HG02610 (cell line): ENCODE measurements around the gene CNOT3.
A peak's percentile ranks its signal among the peaks of the same experiment; 100 is the strongest.
"Not testable (repeated sequence)": the region's sequence is repeated elsewhere in the genome, so short reads cannot be mapped to it uniquely, and the experiment has no call there.

Experiments used
- ATAC-seq: cut with Tn5 transposase; IDR thresholded peaks from one replicate; pipeline ENCODE4 v1.9.1; 2021; ENCODE audit warnings: mild to moderate bottlenecking, moderate library complexity; ENCODE audit not compliant: unreplicated experiment

CNOT3 gene

DNA sequence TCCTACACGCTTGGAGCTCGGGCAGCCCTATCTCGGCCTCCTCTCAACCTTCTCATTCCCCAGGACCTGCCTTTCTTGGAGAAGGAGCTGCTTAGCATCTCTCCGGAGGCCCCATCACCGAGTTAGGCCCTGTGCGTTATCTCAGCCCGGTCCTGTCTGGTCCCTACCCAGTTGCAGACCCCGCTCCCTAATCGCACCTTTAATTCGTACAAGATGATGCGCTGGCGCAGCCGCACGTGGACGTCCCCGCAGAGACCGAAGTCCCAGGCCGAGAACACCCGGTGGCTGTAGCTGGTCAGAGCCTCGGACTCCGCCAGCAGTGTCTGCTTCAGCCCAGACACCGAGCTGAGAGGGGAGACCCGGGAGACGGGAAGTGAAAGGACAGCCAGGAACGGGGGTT lies 27.7 kb downstream of the CNOT3 start:
- ATAC-seq, result no peak

DNA sequence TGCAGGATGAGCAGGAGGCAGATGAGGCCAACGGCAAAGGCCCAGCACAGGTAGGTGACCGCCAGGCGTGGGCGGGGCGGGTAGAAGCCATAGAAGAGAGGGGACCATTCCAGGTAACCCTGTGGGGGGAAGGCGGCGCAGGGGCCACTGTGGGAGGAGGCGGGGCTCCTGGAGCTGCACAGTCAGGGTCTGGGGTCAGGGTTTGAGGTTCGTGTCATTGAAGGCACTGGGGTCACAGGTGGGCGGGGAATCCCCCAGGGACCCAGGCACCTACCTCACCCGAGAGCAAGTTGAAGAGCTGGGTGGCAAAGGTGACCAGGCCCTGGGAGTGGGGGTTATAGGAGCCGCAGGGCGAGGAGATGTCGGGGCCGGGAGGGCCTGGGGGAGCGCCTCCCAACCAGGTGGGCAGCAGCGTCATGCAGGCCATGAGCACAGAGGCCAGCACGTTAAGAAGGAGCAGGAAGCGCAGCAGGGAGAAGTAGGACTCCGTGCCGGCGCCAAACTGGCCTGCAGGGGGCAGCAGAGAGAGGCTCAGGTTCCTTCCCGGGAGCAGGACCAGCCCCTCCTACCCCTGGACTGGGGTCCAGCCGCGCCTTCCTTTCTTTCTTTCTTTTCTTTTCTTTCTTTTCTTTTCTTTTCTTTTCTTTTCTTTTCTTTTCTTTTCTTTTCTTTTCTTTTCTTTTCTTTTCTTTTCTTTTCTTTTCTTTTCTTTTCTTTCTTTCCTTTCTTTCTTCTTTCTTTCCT lies 30.8 kb downstream of the CNOT3 start:
- no peak for ATAC-seq

DNA sequence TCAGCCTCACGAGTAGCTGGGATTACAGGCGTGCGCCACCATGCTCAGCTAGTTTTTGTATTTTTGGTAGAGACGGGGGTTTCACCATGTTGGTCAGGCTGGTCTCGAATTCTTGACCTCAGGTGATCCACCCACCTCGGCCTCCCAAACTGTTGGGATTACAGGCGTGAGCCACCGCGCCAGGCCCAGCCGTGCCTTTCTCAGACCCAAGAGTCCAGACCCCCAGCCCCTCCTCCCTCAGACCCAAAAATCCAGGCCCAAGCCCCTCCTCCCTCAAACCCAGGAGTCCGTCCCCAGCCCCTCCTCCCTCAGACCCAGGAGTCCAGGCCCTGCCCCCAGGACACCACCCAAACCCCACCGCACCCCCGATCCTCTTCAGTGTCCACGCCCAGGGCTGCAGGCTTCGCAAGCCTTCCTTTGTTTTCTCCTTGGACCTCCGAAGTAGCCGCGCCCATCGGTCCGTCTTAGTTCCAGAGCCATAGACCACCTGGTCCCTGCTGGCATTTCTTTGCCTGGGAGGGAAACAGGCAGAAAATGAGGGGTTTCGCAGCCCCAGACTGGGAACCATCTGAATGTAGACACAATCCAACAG lies 31.7 kb downstream of the CNOT3 start:
- no peak for ATAC-seq

DNA sequence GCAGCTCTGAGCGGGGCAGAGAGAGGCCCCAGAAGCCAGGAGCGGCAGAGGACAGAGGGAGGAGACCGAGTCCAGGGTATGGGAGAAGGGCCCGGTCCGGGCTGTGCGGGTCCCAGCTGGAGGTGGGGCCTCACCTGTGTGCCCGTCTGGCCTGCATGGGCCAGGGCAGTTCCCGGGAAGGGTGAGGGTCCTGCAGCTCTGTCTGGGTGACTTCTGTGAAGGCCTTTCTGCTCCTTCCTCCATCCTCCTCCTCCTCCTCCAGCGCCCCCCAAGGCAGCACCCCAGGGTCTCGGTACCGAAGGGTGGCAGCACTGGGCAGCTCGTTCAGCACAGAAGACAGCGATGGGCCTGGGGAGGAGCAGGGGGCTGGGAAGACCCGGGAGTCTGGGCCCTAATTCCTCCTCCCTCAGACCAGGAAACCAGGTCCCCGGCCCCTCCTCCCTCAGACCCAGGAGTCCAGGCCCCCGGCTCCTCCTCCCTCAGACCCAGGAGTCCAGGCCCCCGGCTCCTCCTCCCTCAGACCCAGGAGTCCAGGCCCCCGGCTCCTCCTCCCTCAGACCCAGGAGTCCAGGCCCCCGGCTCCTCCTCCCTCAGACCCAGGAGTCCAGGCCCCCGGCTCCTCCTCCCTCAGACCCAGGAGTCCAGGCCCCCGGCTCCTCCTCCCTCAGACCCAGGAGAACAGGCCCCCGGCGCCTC lies 34.3 kb downstream of the CNOT3 start:
- ATAC-seq, result not testable (repeated sequence)

DNA sequence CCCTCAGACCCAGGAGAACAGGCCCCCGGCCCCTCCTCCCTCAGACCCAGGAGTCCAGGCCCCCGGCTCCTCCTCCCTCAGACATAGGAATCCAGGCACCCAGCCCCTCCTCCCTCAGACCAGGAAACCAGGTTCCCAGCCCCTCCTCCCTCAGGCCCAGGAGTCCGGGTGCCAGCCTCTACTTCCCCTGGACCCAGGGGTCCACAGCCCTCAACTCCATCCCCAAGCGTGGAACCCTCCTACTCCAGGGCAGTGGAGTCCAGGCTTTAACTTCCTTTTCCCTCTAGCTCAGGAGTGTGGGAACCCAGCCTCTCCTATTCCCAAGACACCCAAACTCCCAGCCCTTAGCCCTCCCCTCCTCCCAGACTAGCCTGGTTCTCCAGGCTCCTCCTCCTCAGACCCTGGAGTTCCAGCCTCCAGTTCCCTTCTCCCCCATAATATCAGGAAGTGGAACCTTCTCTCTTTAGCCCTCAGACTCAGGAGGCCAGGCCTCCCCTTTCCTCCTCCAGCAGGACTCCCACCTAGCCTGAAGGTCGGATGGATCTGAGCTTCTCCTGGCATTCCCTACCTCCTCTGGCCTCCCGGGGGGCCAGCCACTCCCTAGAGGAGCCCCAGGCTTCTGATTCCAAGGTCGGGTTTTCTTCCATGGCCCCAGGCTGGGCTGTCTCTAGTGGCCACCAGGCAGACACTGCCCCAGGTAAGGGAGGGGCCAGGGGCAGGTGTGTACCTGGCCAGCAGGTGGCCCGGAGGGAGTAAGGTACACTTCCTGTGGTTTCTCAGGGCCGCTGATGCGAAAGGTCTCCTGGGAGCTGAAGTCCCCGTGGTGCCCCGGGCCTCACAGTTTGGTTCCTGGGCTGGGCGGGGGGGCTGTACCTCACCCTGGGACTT lies 35.2 kb downstream of the CNOT3 start, which contains the start of gene TMC4:
Gene TMC4 (minus strand): TSS at position 690 of the 888 bp plus-strand sequence. CDS start 43 bp downstream, at position 647.
- ATAC-seq, result no peak

DNA sequence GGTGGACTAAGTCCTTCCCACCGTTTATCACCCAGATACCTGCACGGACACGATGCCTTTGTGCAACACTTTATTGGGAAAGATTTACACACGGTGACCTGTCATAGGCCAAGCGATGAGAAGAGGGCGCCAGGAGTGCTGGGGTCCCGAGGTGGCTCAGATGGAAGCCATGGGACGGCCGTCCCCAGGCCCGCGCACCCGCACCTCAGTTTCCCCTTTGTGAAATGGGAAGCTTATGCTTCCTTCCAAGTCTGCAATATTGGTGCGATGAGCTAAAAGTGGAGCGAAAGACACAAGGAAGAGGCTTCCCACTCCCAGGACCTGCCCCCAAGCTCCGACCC lies 35.8 kb downstream of the CNOT3 start:
- ATAC-seq, result no peak

DNA sequence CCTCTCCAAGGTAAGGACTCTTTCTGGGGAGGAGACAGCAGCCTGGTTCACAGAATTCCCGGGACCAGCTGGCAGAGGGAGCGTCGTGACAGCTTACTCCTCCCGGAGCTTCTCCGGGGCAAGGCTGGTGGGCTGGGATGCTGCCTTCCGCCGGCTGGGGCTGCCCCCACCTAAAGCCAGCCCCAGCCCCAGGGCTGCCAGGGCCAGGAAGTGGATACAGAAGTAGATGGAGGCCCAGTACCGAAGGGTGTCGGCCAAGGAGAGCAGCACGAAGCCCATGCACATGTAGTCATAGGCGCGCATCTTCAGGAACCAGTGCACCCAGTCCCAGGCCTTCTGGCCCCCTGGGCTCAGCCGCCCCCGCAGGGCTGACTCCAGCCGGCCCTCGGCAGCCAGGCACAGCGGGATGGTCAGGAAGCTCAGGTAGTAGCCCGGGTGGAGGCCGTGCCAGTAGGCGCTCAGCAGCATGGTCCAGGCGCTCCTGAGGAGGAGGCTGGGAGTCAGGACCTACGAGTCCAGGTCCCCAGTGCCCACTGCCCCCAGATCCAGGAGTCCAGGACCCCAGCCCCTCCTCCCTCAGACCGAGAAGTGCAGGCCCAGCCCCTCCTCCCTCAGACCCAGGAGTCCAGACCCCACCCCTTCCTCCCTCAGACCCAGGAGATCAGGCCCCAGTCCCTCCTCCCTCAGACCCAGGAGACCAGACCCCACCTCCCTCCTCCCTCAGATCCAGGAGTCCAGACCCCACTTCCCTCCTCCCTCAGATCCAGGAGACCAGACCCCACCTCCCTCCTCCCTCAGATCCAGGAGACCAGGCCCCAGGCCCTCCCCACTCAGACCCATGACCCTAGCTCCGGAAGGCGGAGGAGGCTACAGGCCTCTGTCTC lies 36.6 kb downstream of the CNOT3 start:
- ATAC-seq, result no peak

DNA sequence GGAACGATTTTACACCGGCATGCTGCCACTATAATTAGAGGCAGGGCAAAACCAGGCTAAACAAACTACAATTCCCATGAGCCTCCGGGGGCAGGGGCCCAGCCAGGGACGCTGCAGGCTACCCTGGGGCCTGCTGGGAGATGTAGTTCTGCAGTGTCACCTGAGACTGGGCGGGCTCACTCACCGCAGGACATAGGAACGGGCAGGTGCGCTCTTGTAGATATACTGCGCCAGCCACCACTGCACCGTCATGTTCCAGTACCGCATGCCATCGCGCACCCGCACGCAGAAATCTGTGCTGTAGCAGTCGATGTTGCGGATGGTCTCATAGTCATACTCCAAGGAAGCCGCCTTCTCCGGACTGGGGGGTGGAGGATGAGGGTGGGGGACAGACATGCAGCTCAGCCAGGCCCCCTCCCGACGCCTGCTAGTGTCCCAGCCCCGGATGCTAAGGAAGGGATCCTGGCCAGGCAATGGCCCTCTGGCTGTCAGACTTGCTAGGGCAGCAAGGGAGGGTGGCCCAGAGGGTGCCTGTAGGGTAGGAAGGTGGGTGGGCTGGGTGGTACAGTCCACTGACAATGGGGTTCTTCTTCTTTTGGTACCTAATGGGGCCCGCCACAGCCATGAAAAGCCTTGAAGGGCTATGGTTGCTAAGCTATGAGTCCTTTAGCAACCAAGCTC lies 41.2 kb downstream of the CNOT3 start:
- ATAC-seq, result no peak

DNA sequence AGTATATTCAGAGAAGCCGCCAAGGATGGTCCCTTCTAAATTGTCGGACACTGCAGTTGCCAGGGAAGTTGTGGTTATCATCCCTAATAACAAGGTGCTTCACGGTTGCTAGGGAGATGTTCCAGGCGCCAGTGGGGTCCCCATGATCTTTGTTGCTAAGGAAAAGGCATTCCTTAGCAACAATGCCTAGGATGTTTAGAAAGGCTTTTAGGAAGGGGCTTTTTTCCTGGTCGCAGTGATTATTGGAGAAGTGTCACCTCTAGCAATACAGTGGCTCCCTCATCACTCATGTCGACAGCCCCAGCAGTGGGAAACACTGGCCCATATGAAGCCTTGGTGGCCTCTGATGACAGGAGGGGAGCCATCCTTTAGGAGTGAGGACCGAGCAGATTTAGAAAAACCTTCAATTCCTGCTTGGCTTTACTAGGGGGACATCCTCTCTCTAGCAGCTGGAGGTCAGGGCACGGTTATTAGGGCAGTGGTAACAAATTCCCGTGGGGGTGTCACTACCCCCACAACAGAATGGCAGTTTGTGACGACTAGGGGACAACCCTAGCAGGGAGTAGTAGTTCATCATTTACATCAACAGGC lies 41.8 kb downstream of the CNOT3 start:
- no peak for ATAC-seq

DNA sequence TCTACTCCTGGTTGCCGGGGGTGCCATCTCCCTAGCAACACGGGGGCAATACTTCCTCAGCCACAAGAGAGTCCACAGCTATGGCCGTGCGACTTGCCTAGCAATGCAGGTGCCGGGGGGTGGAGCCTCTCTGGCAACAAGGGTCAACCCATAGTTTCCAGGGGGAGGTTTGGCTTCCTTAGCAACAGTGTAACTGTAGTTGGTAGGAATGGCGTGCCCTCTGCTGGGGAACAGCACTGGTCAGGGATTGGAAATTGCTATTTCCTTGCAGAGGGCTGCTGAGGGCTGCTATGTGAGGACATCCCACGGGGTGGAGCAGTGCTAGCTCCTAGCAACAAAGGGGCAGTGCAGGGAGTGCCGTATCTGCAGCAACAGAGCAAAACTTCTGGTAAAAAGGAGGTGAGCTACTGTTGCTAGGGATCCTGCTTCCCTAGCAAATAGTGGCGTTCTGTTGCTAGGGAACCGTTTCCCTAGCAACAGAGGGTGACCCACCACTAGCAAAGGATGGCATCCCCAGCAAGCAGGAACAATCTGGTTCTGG lies 42.4 kb downstream of the CNOT3 start:
- ATAC-seq, result no peak

DNA sequence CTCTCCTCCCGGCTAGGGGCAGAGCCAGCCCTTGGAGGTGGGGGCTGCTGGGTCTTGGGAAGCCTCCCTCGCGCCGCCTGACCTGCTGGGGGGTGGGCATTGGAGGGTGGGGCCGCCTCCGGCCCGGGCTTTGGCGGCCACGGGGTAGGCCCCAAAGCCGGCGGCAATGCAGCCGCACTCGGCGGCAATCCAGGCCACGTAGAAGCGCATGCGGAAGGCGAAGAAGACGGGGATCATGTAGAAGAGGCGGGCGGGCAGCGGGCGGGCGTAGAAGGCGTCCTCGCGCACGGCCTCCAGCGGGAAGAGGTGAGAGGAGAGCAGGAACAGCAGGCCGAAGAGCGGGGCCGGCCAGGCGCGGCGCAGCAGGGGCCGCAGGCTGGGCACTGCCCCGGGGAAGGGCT lies 43.1 kb downstream of the CNOT3 start:
- no peak for ATAC-seq

DNA sequence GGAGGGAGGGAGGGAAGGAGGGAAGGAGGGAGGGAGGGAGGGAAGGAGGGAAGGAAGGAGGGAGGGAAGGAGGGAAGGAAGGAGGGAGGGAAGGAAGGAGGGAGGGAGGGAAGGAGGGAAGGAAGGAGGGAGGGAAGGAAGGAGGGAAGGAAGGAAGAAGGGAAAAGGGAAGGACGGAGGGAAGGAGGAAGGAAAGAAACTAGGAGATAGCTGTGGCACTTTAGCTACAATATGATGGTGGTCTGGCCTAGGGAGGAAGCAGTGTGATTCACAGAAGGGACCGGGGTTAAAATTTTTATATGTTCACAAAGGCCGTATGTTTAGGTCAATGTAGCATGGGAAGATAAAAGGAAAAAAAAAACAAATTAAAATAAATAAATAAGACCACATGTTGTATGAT lies 44.3 kb downstream of the CNOT3 start:
- ATAC-seq, result not testable (repeated sequence)

DNA sequence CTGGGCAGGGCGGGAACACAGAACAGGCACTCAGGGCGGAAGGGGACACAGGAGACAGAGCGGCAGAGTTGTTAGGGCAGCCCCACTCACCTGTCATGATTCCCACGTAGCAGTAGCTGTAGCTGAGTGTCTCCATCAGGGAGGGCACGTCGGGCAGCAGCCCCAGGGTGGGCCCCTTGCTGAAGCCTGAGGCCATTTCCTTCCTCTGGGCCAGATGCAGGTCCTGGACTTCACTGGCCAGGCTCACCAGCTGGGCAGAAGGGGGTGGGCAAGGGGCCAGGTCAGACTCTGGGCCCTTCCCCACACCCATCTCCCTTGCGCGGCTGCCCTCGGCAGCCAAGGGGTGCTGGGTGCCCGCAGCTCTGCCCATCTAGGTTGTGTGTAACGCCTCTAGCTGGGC lies 45.9 kb downstream of the CNOT3 start:
- ATAC-seq, result no peak

DNA sequence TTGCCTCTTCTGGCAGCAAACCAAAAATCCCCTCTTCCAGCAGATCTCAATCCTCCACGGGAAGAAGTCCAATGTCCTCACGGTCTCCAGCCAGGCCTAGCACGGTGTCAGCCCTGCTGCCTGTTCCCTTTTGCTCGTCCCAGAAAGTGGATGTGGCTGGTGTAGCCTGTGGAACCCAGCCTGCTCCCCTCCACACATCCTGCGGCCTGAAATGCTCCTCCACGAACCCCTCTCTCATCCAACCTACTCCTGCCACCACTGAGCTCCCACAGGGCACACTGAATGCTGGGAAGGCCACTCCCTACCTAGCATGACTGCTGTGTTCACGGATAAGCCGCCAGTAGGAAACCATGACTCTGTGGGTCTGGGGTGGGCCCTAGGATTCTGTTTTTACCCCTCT lies 48.8 kb downstream of the CNOT3 start:
- no peak for ATAC-seq

DNA sequence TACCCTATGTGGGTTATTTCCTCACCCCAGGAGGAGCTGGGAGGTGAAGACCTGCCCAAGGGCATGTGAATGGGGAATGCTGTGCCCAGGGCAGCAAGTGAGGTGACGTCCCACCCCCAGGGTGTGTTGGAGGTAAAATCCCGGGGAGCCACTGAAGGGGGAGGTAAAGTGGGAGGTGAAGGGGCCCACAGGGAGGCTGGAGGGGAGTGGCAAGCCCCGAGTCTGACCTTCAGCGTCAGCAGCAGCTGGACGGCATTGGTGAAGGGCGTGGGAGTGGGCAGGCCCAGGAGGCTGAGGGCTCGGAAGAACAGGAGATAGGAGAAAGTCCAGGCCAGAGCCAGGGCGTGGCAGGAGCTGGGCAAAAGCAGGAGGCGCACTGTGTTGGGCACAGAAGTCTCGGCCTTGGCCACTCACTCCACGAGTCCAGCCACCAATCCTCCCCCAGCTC lies 49.4 kb downstream of the CNOT3 start:
- ATAC-seq, result no peak

DNA sequence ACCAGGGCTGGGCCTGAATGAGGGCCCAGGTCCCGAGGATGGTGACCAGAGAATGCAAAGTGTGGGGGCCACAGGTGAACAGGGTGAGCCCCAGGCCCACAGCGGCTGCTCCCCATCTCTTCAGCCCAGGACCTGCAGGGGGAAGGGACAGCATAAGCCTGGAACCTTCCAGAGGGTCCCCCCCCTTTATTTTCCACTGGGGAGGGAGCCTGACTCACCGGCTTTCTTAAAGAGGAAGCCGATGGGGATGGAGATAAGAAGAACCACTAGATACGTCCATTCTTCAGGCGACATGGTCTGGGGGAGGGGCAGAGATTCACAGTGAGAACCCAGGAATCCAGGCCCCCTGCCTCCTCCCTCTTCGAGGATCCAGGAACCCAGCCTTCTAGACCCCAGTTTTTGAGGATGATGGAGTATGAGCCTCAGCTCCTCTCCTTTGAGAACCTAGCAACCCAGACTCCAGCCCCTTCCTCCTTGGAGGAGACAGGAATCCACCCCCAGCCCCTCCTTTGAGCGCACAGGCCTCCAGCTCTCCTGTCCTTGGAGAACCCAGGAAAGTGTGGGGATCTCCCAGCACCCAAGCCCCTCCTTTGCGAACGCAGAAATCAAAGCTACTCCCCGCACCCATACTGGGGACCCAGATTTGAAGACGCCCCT lies 50.8 kb downstream of the CNOT3 start:
- ATAC-seq, result no peak

DNA sequence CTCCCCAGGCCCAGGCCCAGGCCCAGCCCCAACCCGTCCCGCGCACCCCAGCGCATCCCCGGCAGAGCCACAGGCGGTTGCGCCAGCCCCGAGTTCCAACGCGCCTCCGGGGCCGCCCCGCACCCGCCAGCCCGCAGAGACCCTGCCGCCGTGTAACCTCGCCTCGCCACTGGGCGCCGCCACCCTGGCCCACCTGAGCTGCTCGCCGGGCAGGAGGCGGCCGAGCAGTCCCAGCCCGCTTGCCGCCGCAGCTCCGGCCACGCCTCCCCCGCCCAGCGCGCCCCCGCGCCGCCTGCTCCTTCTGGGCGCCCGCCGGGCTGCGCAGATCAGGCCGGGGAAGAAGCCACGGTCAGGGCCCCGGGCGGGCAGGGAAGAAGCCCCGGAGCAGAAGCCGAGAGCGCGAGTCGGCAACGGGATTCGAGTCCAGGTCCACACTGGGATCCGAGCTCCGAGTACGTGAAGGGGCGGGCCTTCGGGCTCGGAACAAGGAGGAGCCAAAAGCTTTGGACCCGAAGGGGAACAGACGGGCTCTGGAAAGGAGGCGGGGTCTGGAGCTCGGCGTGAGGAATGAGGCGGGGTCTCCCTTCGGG lies 51.7 kb downstream of the CNOT3 start, which contains the start of gene MBOAT7:
Gene MBOAT7 (minus strand): TSS at position 436 of the 590 bp plus-strand sequence. CDS start 1,072 bp downstream, outside the sequence.
- ATAC-seq, result peak; percentile 8
